WERI-Rb-1 (cell line): ENCODE measurements around the gene VAT1L.

Experiments
- DNase-seq: peaks from one replicate; pipeline ENCODE4 v3.0.0-alpha.2; 2020
- H3K27ac ChIP-seq: fragments of 250-450 bp; sonication (Bioruptor Pico); 2 replicates; pipeline ENCODE4 v1.5.1; 2020; ENCODE audit warnings: mild to moderate bottlenecking, moderate library complexity
- H3K27me3 ChIP-seq: fragments of 250-450 bp; sonication (Bioruptor Pico); 2 replicates; pipeline ENCODE4 v1.5.1; 2021; ENCODE audit warnings: mild to moderate bottlenecking, low read depth, moderate library complexity; ENCODE audit not compliant: insufficient read depth, severe bottlenecking
- H3K36me3 ChIP-seq: fragments of 250-450 bp; sonication (Bioruptor Pico); 2 replicates; pipeline ENCODE4 v1.5.1; 2020; ENCODE audit warnings: mild to moderate bottlenecking, moderate library complexity
- H3K4me3 ChIP-seq: 2 replicates; pipeline ENCODE4 v1.5.1; 2011; ENCODE audit warnings: low read depth, mild to moderate bottlenecking, control low read depth, low read length
- H3K9me3 ChIP-seq: fragments of 250-450 bp; sonication (Bioruptor Pico); 2 replicates; pipeline ENCODE4 v1.5.1; 2021; ENCODE audit warnings: mild to moderate bottlenecking, moderate library complexity; ENCODE audit not compliant: severe bottlenecking
- CTCF ChIP-seq: IDR thresholded peaks from 2 replicates; pipeline ENCODE4 v1.5.1; 2011; ENCODE audit warnings: low read depth, mild to moderate bottlenecking, control low read depth, inconsistent platforms, low read length

VAT1L gene

GRCh38 chr16:77825196-77825595 is 36.8 kb downstream of the VAT1L start:
- Histone ChIP-seq H3K9me3 (no peaks in the 10 kb centered on the region), H3K36me3 (no peaks in the 10 kb centered on the region), H3K4me3 (no peak overlapping the region), H3K27ac (no peak overlapping the region), H3K27me3 (no peaks in the 10 kb centered on the region)
- no peak for DNase-seq
- TF ChIP-seq CTCF, result no peak

DNA sequence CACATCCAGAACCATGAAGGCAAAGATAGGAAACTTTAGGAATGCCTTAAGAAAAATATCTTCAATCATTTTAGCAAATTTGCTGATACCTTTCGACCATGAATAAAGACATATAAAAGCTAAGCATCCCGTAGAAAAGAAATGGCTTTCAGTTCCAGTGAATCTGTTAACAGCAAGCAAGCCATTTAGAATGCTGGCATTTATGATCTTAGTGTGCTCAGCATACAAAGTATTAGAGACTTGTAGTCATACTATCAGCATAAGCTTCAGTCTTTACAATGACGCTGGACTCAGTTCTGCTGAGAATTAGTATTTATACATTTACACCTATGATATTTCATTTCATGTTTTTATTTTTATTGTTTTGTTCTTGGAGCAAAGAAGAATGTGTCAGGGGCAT is 38.7 kb downstream of the VAT1L start:
- Histone ChIP-seq H3K36me3 (no peaks in the 10 kb centered on the region), H3K27me3 (no peaks in the 10 kb centered on the region)
- TF ChIP-seq CTCF, result no peak

GRCh38 chr16:77833921-77834634 is 45.7 kb downstream of the VAT1L start:
- no peak overlapping the region for H3K4me3 ChIP-seq
- H3K36me3 ChIP-seq, result no peaks in the 10 kb centered on the region
- DNase-seq, result no peak
- TF ChIP-seq CTCF, result no peak
- H3K9me3 ChIP-seq, result no peaks in the 10 kb centered on the region
- no peaks in the 10 kb centered on the region for H3K27me3 ChIP-seq
- H3K27ac ChIP-seq, result no peak overlapping the region

More for the DNA sequence above, 38.7 kb downstream of the VAT1L start:
- no peak for DNase-seq
- Histone ChIP-seq H3K27ac (no peak overlapping the region), H3K9me3 (no peaks in the 10 kb centered on the region), H3K4me3 (no peak overlapping the region)

GRCh38 chr16:77834635-77835540 is 46.5 kb downstream of the VAT1L start:
- Histone ChIP-seq H3K27ac (no peak overlapping the region), H3K9me3 (no peaks in the 10 kb centered on the region), H3K4me3 (no peak overlapping the region), H3K27me3 (no peaks in the 10 kb centered on the region), H3K36me3 (no peaks in the 10 kb centered on the region)
- no peak for TF ChIP-seq CTCF
- no peak for DNase-seq

GRCh38 chr16:77836801-77837200 is 48.4 kb downstream of the VAT1L start:
- TF ChIP-seq CTCF, result no peak
- Histone ChIP-seq H3K36me3 (no peaks in the 10 kb centered on the region), H3K27ac (no peak overlapping the region), H3K27me3 (no peaks in the 10 kb centered on the region), H3K9me3 (no peaks in the 10 kb centered on the region), H3K4me3 (no peak overlapping the region)
- no peak for DNase-seq
